HepG2 (cell line): ENCODE data around the gene GPR89B. TPM values are rescaled to one million over a fixed set of nuclear protein-coding genes. Genes with fewer than 3 reads are reported as not detected.

Experiments
- ATAD3A ChIP-seq: sonication (generic); formaldehyde crosslinking; IDR thresholded peaks from 2 replicates; pipeline ENCODE4 v1.4.0; 2020; ENCODE audit warnings: missing genetic modification reagents
- DNMT3B ChIP-seq: conservative IDR thresholded peaks from 2 replicates; pipeline ENCODE4 v1.6.1; 2016; ENCODE audit warnings: missing biosample characterization, control low read depth
- HNRNPL ChIP-seq: fragments of 200-400 bp; formaldehyde crosslinking; IDR thresholded peaks from 2 replicates; pipeline ENCODE4 v1.6.1; 2017; ENCODE audit warnings: mild to moderate bottlenecking, low read depth, low read length
- POLR2AphosphoS2 ChIP-seq: IDR thresholded peaks from 2 replicates; pipeline ENCODE4 v1.6.1; 2011; ENCODE audit warnings: low read depth, low read length, improper control_type of control experiment
- REXO4 ChIP-seq: sonication (generic); formaldehyde crosslinking; IDR thresholded peaks from 2 replicates; pipeline ENCODE4 v1.8.0; 2022; ENCODE audit warnings: missing genetic modification reagents, mild to moderate bottlenecking, borderline replicate concordance
- SRY ChIP-seq: sonication (generic); formaldehyde crosslinking; IDR thresholded peaks from 2 replicates; pipeline ENCODE4 v1.8.0; 2022; ENCODE audit warnings: mild to moderate bottlenecking, missing genetic modification reagents
- YEATS4 ChIP-seq: sonication (generic); formaldehyde crosslinking; IDR thresholded peaks from 2 replicates; pipeline ENCODE4 v1.4.0; 2020; ENCODE audit warnings: missing genetic modification reagents, borderline replicate concordance
- polyA plus RNA-seq, 8 experiments: library from polyadenylated mRNA; depleted of rRNA in 3 of 8; stranded (reverse) in 7 of 8; unstranded in 1 of 8; fragments of >200 nt; fragmentation: Illumina TruSeq in 4 of 8; extraction: Trizol in 4 of 8; gene quantifications; 2 replicates each; pipeline versions ENCODE4 v1.2.1 to v1.2.3, GENCODE V29; 2011 to 2016; ENCODE audit warnings: low read depth in 4 of 8, missing spikeins in 1 of 8, mixed read lengths in 1 of 8; ENCODE audit not compliant: insufficient read depth in 1 of 8
- total RNA-seq, 5 experiments: library from RNA; depleted of rRNA; stranded (reverse); fragments of >200 nt; fragmentation: Illumina TruSeq; extraction: Trizol; gene quantifications; 2 replicates each; pipeline ENCODE4 v1.2.3, GENCODE V29; 2016; ENCODE audit warnings: low read depth in 1 of 5
- TF ChIP-seq, protein P1 (sequence below): sonication (generic); formaldehyde crosslinking; IDR thresholded peaks from 2 replicates; pipeline ENCODE4 v1.4.0; 2020; ENCODE audit warnings: missing genetic modification reagents
- TF ChIP-seq, protein P2 (sequence below): sonication (generic); formaldehyde crosslinking; IDR thresholded peaks from 2 replicates; pipeline ENCODE4 v1.5.0; 2020; ENCODE audit warnings: missing genetic modification reagents
- TF ChIP-seq, protein P3 (sequence below): sonication (generic); formaldehyde crosslinking; IDR thresholded peaks from 2 replicates; pipeline ENCODE4 v1.4.0; 2020; ENCODE audit warnings: missing genetic modification reagents
- TF ChIP-seq, protein P4 (sequence below): sonication (generic); formaldehyde crosslinking; IDR thresholded peaks from 2 replicates; pipeline ENCODE4 v1.4.0; 2020; ENCODE audit warnings: low read depth, missing genetic modification reagents

The GPR89B gene
- total and polyA plus RNA-seq, 2 of the 13 experiments (the other 11 are each of a cell fraction or from before 2014, with no cell fraction given): 12.2 to 20.1 TPM

DNA sequence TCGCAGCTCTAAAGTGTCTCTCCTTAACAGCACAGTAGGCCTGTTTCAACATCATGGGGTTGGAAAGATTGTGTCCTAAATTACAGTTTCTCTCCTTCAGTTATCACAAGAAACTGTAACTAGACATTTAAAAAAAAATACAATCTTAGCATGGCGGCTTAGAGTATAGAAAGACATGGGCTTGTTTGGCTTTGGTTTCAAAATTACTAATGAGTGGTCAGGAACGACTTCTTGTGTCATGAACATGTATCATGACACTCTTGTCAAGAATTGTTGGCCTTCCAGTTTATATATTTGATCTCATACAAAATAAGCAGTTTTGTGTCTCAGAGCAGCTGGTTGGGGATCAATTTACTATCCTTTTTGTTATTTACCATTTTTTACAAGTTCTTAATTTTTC, 23.5 kb upstream of the GPR89B start (continued):
- TF ChIP-seq, protein P1, sequence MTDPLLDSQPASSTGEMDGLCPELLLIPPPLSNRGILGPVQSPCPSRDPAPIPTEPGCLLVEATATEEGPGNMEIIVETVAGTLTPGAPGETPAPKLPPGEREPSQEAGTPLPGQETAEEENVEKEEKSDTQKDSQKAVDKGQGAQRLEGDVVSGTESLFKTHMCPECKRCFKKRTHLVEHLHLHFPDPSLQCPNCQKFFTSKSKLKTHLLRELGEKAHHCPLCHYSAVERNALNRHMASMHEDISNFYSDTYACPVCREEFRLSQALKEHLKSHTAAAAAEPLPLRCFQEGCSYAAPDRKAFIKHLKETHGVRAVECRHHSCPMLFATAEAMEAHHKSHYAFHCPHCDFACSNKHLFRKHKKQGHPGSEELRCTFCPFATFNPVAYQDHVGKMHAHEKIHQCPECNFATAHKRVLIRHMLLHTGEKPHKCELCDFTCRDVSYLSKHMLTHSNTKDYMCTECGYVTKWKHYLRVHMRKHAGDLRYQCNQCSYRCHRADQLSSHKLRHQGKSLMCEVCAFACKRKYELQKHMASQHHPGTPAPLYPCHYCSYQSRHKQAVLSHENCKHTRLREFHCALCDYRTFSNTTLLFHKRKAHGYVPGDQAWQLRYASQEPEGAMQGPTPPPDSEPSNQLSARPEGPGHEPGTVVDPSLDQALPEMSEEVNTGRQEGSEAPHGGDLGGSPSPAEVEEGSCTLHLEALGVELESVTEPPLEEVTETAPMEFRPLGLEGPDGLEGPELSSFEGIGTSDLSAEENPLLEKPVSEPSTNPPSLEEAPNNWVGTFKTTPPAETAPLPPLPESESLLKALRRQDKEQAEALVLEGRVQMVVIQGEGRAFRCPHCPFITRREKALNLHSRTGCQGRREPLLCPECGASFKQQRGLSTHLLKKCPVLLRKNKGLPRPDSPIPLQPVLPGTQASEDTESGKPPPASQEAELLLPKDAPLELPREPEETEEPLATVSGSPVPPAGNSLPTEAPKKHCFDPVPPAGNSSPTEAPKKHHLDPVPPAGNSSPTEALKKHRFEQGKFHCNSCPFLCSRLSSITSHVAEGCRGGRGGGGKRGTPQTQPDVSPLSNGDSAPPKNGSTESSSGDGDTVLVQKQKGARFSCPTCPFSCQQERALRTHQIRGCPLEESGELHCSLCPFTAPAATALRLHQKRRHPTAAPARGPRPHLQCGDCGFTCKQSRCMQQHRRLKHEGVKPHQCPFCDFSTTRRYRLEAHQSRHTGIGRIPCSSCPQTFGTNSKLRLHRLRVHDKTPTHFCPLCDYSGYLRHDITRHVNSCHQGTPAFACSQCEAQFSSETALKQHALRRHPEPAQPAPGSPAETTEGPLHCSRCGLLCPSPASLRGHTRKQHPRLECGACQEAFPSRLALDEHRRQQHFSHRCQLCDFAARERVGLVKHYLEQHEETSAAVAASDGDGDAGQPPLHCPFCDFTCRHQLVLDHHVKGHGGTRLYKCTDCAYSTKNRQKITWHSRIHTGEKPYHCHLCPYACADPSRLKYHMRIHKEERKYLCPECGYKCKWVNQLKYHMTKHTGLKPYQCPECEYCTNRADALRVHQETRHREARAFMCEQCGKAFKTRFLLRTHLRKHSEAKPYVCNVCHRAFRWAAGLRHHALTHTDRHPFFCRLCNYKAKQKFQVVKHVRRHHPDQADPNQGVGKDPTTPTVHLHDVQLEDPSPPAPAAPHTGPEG (CRISPR knock-in tag): no peak
- TF ChIP-seq, protein P2, sequence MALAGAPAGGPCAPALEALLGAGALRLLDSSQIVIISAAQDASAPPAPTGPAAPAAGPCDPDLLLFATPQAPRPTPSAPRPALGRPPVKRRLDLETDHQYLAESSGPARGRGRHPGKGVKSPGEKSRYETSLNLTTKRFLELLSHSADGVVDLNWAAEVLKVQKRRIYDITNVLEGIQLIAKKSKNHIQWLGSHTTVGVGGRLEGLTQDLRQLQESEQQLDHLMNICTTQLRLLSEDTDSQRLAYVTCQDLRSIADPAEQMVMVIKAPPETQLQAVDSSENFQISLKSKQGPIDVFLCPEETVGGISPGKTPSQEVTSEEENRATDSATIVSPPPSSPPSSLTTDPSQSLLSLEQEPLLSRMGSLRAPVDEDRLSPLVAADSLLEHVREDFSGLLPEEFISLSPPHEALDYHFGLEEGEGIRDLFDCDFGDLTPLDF: no peak
- TF ChIP-seq POLR2AphosphoS2 (no peak), HNRNPL (no peak), YEATS4 (CRISPR knock-in tag) (no peak), SRY (CRISPR knock-in tag) (no peak), REXO4 (no peak), ATAD3A (CRISPR knock-in tag) (no peak), DNMT3B (CRISPR knock-in tag) (no peak)
- TF ChIP-seq, protein P3, sequence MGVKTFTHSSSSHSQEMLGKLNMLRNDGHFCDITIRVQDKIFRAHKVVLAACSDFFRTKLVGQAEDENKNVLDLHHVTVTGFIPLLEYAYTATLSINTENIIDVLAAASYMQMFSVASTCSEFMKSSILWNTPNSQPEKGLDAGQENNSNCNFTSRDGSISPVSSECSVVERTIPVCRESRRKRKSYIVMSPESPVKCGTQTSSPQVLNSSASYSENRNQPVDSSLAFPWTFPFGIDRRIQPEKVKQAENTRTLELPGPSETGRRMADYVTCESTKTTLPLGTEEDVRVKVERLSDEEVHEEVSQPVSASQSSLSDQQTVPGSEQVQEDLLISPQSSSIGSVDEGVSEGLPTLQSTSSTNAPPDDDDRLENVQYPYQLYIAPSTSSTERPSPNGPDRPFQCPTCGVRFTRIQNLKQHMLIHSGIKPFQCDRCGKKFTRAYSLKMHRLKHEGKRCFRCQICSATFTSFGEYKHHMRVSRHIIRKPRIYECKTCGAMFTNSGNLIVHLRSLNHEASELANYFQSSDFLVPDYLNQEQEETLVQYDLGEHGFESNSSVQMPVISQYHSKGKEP: no peak
- TF ChIP-seq, protein P4, sequence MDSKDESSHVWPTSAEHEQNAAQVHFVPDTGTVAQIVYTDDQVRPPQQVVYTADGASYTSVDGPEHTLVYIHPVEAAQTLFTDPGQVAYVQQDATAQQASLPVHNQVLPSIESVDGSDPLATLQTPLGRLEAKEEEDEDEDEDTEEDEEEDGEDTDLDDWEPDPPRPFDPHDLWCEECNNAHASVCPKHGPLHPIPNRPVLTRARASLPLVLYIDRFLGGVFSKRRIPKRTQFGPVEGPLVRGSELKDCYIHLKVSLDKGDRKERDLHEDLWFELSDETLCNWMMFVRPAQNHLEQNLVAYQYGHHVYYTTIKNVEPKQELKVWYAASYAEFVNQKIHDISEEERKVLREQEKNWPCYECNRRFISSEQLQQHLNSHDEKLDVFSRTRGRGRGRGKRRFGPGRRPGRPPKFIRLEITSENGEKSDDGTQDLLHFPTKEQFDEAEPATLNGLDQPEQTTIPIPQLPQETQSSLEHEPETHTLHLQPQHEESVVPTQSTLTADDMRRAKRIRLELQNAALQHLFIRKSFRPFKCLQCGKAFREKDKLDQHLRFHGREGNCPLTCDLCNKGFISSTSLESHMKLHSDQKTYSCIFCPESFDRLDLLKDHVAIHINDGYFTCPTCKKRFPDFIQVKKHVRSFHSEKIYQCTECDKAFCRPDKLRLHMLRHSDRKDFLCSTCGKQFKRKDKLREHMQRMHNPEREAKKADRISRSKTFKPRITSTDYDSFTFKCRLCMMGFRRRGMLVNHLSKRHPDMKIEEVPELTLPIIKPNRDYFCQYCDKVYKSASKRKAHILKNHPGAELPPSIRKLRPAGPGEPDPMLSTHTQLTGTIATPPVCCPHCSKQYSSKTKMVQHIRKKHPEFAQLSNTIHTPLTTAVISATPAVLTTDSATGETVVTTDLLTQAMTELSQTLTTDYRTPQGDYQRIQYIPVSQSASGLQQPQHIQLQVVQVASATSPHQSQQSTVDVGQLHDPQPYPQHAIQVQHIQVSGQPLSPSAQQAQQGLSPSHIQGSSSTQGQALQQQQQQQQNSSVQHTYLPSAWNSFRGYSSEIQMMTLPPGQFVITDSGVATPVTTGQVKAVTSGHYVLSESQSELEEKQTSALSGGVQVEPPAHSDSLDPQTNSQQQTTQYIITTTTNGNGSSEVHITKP (CRISPR knock-in tag): no peak
- TF ChIP-seq, all 625 proteins: peak for 0
